Hepatocyte (in vitro differentiated cells): Measurements from ENCODE around the gene TERB2.
"Not testable (repeated sequence)": the region's sequence is repeated elsewhere in the genome, so short reads cannot be mapped to it uniquely, and the experiment has no call there.

Experiments used
- EZH2 ChIP-seq: fragments of 200-600 bp; sonication (generic); IDR thresholded peaks from 2 replicates; pipeline ENCODE4 v1.6.1; 2016; ENCODE audit warnings: antibody characterized with exemption, mild to moderate bottlenecking, borderline replicate concordance
- EZH2phosphoT487 ChIP-seq: fragments of 200-600 bp; sonication (generic); IDR thresholded peaks from one replicate; pipeline ENCODE4 v1.6.1; 2018; ENCODE audit warnings: antibody characterized with exemption, mild to moderate bottlenecking, low read depth, moderate library complexity; ENCODE audit not compliant: unreplicated experiment, severe bottlenecking
- TF ChIP-seq, protein P1 (sequence below): fragments of 200-600 bp; sonication (generic); IDR thresholded peaks from 2 replicates; pipeline ENCODE4 v1.5.1; 2016; ENCODE audit warnings: antibody characterized with exemption, mild to moderate bottlenecking; ENCODE audit not compliant: poor library complexity

GRCh38 chr15:44987711-44988110, 31.2 kb downstream of the TERB2 start:
- TF ChIP-seq EZH2phosphoT487, EZH2: not testable (repeated sequence)
- TF ChIP-seq, protein P1, sequence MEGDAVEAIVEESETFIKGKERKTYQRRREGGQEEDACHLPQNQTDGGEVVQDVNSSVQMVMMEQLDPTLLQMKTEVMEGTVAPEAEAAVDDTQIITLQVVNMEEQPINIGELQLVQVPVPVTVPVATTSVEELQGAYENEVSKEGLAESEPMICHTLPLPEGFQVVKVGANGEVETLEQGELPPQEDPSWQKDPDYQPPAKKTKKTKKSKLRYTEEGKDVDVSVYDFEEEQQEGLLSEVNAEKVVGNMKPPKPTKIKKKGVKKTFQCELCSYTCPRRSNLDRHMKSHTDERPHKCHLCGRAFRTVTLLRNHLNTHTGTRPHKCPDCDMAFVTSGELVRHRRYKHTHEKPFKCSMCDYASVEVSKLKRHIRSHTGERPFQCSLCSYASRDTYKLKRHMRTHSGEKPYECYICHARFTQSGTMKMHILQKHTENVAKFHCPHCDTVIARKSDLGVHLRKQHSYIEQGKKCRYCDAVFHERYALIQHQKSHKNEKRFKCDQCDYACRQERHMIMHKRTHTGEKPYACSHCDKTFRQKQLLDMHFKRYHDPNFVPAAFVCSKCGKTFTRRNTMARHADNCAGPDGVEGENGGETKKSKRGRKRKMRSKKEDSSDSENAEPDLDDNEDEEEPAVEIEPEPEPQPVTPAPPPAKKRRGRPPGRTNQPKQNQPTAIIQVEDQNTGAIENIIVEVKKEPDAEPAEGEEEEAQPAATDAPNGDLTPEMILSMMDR, result not testable (repeated sequence)
